GM12878 (cell line): ENCODE results near the gene RNPS1. TPM values are rescaled to one million over a fixed set of nuclear protein-coding genes. Genes with fewer than 3 reads are reported as not detected.

ENCODE experiments used
- ATAC-seq: fragments of 200-7000 bp; cut with Tn5 transposase; 3 replicates; pipeline ENCODE4 v1.9.1; 2020; ENCODE audit warnings: mild to moderate bottlenecking, moderate library complexity
- BruUV-seq: library from RNA; stranded (reverse); fragments of 400-500 nt; replicated peaks from 2 replicates; lab custom pipeline; 2021; lab: Mats Ljungman, UMichigan
- CTCF ChIA-PET: fragments of 300-600 bp; sonication (Branson Sonifier 250); formaldehyde crosslinking; extraction: SDS; loops from one replicate; lab custom pipeline; 2021; ENCODE audit warnings: inconsistent platforms; lab: Yijun Ruan, JAX
- POLR2A ChIA-PET: fragments of 350-600 bp; formaldehyde crosslinking; extraction: SDS; loops from one replicate; lab custom pipeline; 2021; ENCODE audit warnings: inconsistent platforms; lab: Charles Lee
- RAD21 ChIA-PET: fragments of 300-600 bp; sonication (Branson Sonifier 250); formaldehyde crosslinking; loops from one replicate; lab custom pipeline; 2023; ENCODE audit warnings: antibody characterized with exemption; ENCODE audit not compliant: unreplicated experiment; lab: Charles Lee
- SMC1A ChIA-PET: fragments of 300-600 bp; sonication (Branson Sonifier 250); formaldehyde crosslinking; loops from one replicate; lab custom pipeline; 2023; ENCODE audit not compliant: unreplicated experiment, uncharacterized antibody; lab: Charles Lee
- DNase-seq: peaks from one replicate; pipeline ENCODE4 v3.0.0-alpha.2; 2011; ENCODE audit warnings: low read depth, low spot score
- FAIRE-seq: peaks from 3 replicates; lab custom pipeline; 2011; peaks lifted over from hg19 to GRCh38; lab: Jason Lieb, UNC
- H2AFZ ChIP-seq: 2 replicates; pipeline ENCODE4 v1.6.0; 2011; ENCODE audit warnings: low read depth, low read length, control low read depth; ENCODE audit not compliant: control insufficient read depth
- H3K27ac ChIP-seq: 2 replicates; pipeline ENCODE4 v1.5.1; 2011; ENCODE audit warnings: control low read depth; ENCODE audit not compliant: control insufficient read depth, insufficient read depth
- H3K27me3 ChIP-seq, 2 experiments: replicated peaks in 1 of 2; 2 replicates each; pipeline versions ENCODE4 v1.6.0 to v1.6.1; 2011; ENCODE audit warnings: low read length in 1 of 2; ENCODE audit not compliant: control insufficient read depth in 2 of 2, insufficient read depth in 2 of 2
- H3K36me3 ChIP-seq, 2 experiments: 2 replicates each; pipeline ENCODE4 v1.5.1; 2011; ENCODE audit warnings: low read length in 1 of 2; ENCODE audit not compliant: control insufficient read depth in 2 of 2, insufficient read depth in 2 of 2
- H3K4me1 ChIP-seq: 2 replicates; pipeline ENCODE4 v1.6.1; 2011; ENCODE audit warnings: mild to moderate bottlenecking, low read length, moderate library complexity, mixed read lengths; ENCODE audit not compliant: control insufficient read depth, insufficient read depth
- H3K4me2 ChIP-seq: 2 replicates; pipeline ENCODE4 v1.6.0; 2011; ENCODE audit warnings: control low read depth; ENCODE audit not compliant: control insufficient read depth, insufficient read depth
- H3K4me3 ChIP-seq: fragments of 200-600 bp; sonication (generic); 2 replicates; pipeline ENCODE4 v1.5.1; 2016
- H3K79me2 ChIP-seq: 2 replicates; pipeline ENCODE4 v1.6.0; 2011; ENCODE audit warnings: low read length; ENCODE audit not compliant: control insufficient read depth, insufficient read depth
- H3K9ac ChIP-seq: 2 replicates; pipeline ENCODE4 v1.8.0; 2011; ENCODE audit warnings: low read length, control low read depth, mixed read lengths; ENCODE audit not compliant: control insufficient read depth, insufficient read depth
- H3K9me3 ChIP-seq: replicated peaks from 3 replicates; pipeline ENCODE4 v1.5.1; 2011; ENCODE audit warnings: mild to moderate bottlenecking, low read length; ENCODE audit not compliant: control insufficient read depth, insufficient read depth
- H4K20me1 ChIP-seq: 2 replicates; pipeline ENCODE4 v1.6.0; 2011; ENCODE audit not compliant: control insufficient read depth, insufficient read depth
- CBX3 ChIP-seq: fragments of 200-600 bp; sonication (generic); IDR thresholded peaks from 2 replicates; pipeline ENCODE4 v1.6.1; 2016; ENCODE audit warnings: low read depth, borderline replicate concordance
- EED ChIP-seq: sonication (generic); IDR thresholded peaks from 2 replicates; pipeline ENCODE4 v1.6.1; 2016; ENCODE audit warnings: antibody characterized with exemption, low read depth
- HDAC2 ChIP-seq: fragments of 200-600 bp; sonication (generic); IDR thresholded peaks from 2 replicates; pipeline ENCODE4 v1.6.1; 2017
- IKZF2 ChIP-seq, 2 experiments: fragments of 450-650 bp; IDR thresholded peaks; 2 replicates each; pipeline ENCODE4 v1.6.1; 2017; ENCODE audit warnings: mild to moderate bottlenecking in 2 of 2, moderate library complexity in 2 of 2
- IRF5 ChIP-seq: fragments of 450-650 bp; IDR thresholded peaks from 2 replicates; pipeline ENCODE4 v1.6.1; 2017; ENCODE audit warnings: borderline replicate concordance
- JUND ChIP-seq: IDR thresholded peaks from 2 replicates; pipeline ENCODE4 v1.6.1; 2012; ENCODE audit warnings: low read depth, mild to moderate bottlenecking, low read length, improper control_type of control experiment, moderate library complexity
- KAT2A ChIP-seq: conservative IDR thresholded peaks from 2 replicates; pipeline ENCODE4 v1.6.1; 2011; ENCODE audit warnings: low read depth, low read length; ENCODE audit not compliant: control insufficient read depth
- KDM1A ChIP-seq: fragments of 200-600 bp; sonication (generic); IDR thresholded peaks from 2 replicates; pipeline ENCODE4 v1.6.1; 2016; ENCODE audit warnings: borderline replicate concordance
- NR2C1 ChIP-seq: fragments of 450-650 bp; IDR thresholded peaks from 2 replicates; pipeline ENCODE4 v1.6.1; 2017; ENCODE audit warnings: antibody characterized with exemption, mild to moderate bottlenecking, moderate library complexity
- POLR2AphosphoS5 ChIP-seq: IDR thresholded peaks from 2 replicates; pipeline ENCODE4 v1.6.1; 2011; ENCODE audit warnings: mild to moderate bottlenecking, low read length, inconsistent platforms
- SKIL ChIP-seq: fragments of 450-650 bp; IDR thresholded peaks from 2 replicates; pipeline ENCODE4 v1.6.1; 2017; ENCODE audit warnings: mild to moderate bottlenecking, low read depth, inconsistent platforms; ENCODE audit not compliant: poor library complexity, severe bottlenecking
- SMAD5 ChIP-seq: IDR thresholded peaks from 2 replicates; pipeline ENCODE4 v1.6.1; 2016; ENCODE audit warnings: antibody characterized with exemption, low read depth
- SUZ12 ChIP-seq: fragments of 200-600 bp; sonication (generic); IDR thresholded peaks from one replicate; pipeline ENCODE4 v1.6.1; 2018; ENCODE audit warnings: antibody characterized with exemption, mild to moderate bottlenecking; ENCODE audit not compliant: unreplicated experiment
- TBL1XR1 ChIP-seq: IDR thresholded peaks from 2 replicates; pipeline ENCODE4 v1.6.1; 2012; ENCODE audit warnings: low read depth, low read length, improper control_type of control experiment
- WGBS: methylation state at CpG from one replicate; pipeline ENCODE4 v1.1.6; 2016; ENCODE audit warnings: low lambda C conversion rate; ENCODE audit not compliant: insufficient replicate concordance, insufficient coverage; ENCODE audit errors: missing lambda C conversion rate; 5-methylcytosine and 5-hydroxymethylcytosine counted together
- in situ Hi-C: fragments of 300-500 bp; cut with MboI; formaldehyde crosslinking; loops from 9 replicates; pipeline ENCODE4 v1.14.3; 2018; ENCODE audit warnings: mixed read lengths
- intact Hi-C: fragments of 100-400 bp; cut with micrococcal nuclease; formaldehyde crosslinking; loops from one replicate; pipeline ENCODE4 v1.14.2; 2022; ENCODE audit not compliant: unreplicated experiment
- polyA plus RNA-seq, 11 experiments: library from polyadenylated mRNA; depleted of rRNA in 4 of 11; unstranded in 6 of 11; stranded (reverse) in 5 of 11; fragments of >200 nt; fragmentation: Nextera tagmentation in 4 of 11; fragmentation: Illumina TruSeq in 1 of 11; extraction: Ambion mirVana in 4 of 11; extraction: Trizol in 1 of 11; gene quantifications; 1 replicate in 1 of 11; 2 replicates in 10 of 11; pipeline versions ENCODE4 v1.2.1 to v1.2.3, GENCODE V29; 2011 to 2016; ENCODE audit warnings: inconsistent platforms in 2 of 11, missing spikeins in 2 of 11, low read depth in 1 of 11
- total RNA-seq, 4 experiments: library from RNA; depleted of rRNA in 3 of 4; stranded (reverse); fragments of >200 nt in 3 of 4; fragmentation: Illumina TruSeq in 1 of 4; extraction: Trizol in 1 of 4; gene quantifications; 2 replicates each; pipeline versions ENCODE4 v1.2.1 to v1.2.3, GENCODE V29; 2013 to 2021

RNPS1 gene
- total and polyA plus RNA-seq, 10 of the 15 experiments (the other 5 are each of a cell fraction or from before 2014, with no cell fraction given): 38.2 to 359 (median 188) TPM

GRCh38 chr16:2276368-2277195 lies 8.7 kb upstream of the RNPS1 start:
- Histone ChIP-seq H3K4me2 (no peak overlapping the region), H3K4me3 (no peak overlapping the region), H3K79me2 (no peaks in the 10 kb centered on the region), H3K36me3 (no peaks in the 10 kb centered on the region), H3K4me1 (no peaks in the 10 kb centered on the region), H3K9me3 (no peaks in the 10 kb centered on the region), H3K27me3 (no peaks in the 10 kb centered on the region), H3K27ac (no peak overlapping the region), H2AFZ (no peak overlapping the region), H3K9ac (no peak overlapping the region), H4K20me1 (no peaks in the 10 kb centered on the region)
- POLR2A ChIA-PET: no interaction called here
- DNase-seq (no peak), ATAC-seq (no peak), FAIRE-seq (no peak)
- BruUV-seq: no TSS peak
- TF ChIP-seq POLR2AphosphoS5: no peak
- no peak for TF ChIP-seq IRF5
- no peak for TF ChIP-seq NR2C1
- no peak for TF ChIP-seq HDAC2
- TF ChIP-seq TBL1XR1: no peak
- TF ChIP-seq JUND: no peak
- no peak for TF ChIP-seq SUZ12
- TF ChIP-seq SMAD5: no peak
- TF ChIP-seq KAT2A: no peak
- TF ChIP-seq SKIL: no peak
- TF ChIP-seq CBX3: no peak
- TF ChIP-seq EED: no peak
- no peak for TF ChIP-seq KDM1A
- no peak for TF ChIP-seq IKZF2 (IDR thresholded peaks at IDR 0.05)
- CTCF ChIA-PET: no interaction called here
- SMC1A ChIA-PET: no interaction called here
- in situ Hi-C loops: no loop called here
- WGBS: 80% methylated on average over 26 of the region's 26 CpGs
- intact Hi-C loops: no loop called here
- RAD21 ChIA-PET: interaction anchor here (0.6 kb wide), 1 partner anchor 13 kb away, joined by 3 read pairs; no protein-coding TSS in a partner anchor
